ENCODE data around the gene GPS1. TPM values are rescaled to one million over a fixed set of nuclear protein-coding genes. Genes with fewer than 3 reads are reported as not detected.
A peak's percentile ranks its signal among the peaks of the same experiment; 100 is the strongest.

Gene GPS1
- total and polyA plus RNA-seq, 9 of the 15 experiments (the other 6 are each of a cell fraction or from before 2014, with no cell fraction given), result 3.1 to 167 (median 69.9) TPM

DNA sequence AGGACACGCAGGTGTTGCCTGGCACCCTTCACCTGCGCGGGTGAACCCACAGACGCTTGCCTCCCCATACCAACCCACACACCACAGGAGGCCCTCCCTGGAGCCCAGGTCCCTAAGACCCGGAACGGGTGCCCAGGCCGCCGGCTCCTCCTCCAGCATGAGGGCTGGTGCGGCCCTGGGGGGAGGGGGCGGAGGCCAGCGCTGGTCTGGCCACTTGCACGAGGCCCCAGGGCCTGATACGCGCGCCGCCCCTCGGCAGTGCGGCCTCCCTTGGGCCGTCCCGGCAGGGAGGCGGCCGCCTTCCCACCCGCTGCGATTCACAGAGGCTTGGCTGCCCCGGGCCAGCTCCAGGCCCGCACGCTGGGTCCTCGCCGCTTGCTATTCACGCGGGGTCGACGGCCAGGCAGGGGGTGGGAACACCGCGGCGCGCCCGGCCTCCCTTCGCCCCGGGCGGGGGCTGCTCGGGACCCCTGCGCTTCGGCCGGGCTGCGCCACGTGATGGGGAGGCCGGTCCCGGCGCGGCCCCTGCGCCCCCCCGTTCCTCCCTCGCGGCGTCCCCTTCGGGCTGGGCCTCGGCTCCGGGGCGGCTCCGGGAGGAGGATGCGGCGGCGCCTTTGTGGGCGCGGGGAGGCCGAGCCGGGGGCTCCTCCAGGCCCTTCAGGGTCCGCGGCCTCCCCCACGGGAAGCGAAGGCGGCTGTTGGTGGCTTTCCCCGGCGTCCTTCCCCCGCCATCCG lies 45.7 kb downstream of the GPS1 start (continued):
- TF ChIP-seq, protein P1, sequence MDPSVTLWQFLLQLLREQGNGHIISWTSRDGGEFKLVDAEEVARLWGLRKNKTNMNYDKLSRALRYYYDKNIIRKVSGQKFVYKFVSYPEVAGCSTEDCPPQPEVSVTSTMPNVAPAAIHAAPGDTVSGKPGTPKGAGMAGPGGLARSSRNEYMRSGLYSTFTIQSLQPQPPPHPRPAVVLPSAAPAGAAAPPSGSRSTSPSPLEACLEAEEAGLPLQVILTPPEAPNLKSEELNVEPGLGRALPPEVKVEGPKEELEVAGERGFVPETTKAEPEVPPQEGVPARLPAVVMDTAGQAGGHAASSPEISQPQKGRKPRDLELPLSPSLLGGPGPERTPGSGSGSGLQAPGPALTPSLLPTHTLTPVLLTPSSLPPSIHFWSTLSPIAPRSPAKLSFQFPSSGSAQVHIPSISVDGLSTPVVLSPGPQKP (CRISPR knock-in tag; IDR thresholded peaks at IDR 0.05), result no peak
- TF ChIP-seq SAP30 (IDR thresholded peaks at IDR 0.05; ENCODE audit: borderline replicate concordance, insufficient read depth, low read depth, low read length, poor library complexity, severe bottlenecking) (peak; percentile 63), E2F3 (CRISPR knock-in tag; IDR thresholded peaks at IDR 0.05) (no peak), ARID3B (CRISPR knock-in tag; IDR thresholded peaks at IDR 0.05; ENCODE audit: borderline replicate concordance) (no peak), SRF (CRISPR knock-in tag; IDR thresholded peaks at IDR 0.05) (peak in 1 of 2 experiments; percentile 40; a peak in 1 of 4 replicates), DNMT1 (IDR thresholded peaks at IDR 0.05) (no peak), MXI1 (IDR thresholded peaks at IDR 0.05; ENCODE audit: low read depth, low read length) (0 out of 2 replicates have a peak, but pooled peaks have one; percentile 16), FOXJ2 (tag; IDR thresholded peaks at IDR 0.05) (0 out of 2 replicates have a peak, but pooled peaks have one; percentile 21), MLLT1 (IDR thresholded peaks at IDR 0.05) (no peak), KDM4B (IDR thresholded peaks at IDR 0.05; ENCODE audit: borderline replicate concordance in 2 of 2, low read depth in 1 of 2) (0 out of 4 replicates have a peak, but pooled peaks of 1 of the 2 experiments have one; percentile 28), L3MBTL2 (IDR thresholded peaks at IDR 0.05) (peak; percentile 77), STAT5B (CRISPR knock-in tag; IDR thresholded peaks at IDR 0.05) (no peak), HNRNPL (IDR thresholded peaks at IDR 0.05; ENCODE audit: low read depth, low read length) (peak; percentile 93), ZBTB1 (CRISPR knock-in tag; IDR thresholded peaks at IDR 0.05; ENCODE audit: borderline replicate concordance, low read depth) (peak; percentile 20; the same call in 1 of the 2 replicates), ZNF584 (CRISPR knock-in tag; IDR thresholded peaks at IDR 0.05; ENCODE audit: low read depth) (no peak), RBM14 (IDR thresholded peaks at IDR 0.05; ENCODE audit: borderline replicate concordance, insufficient read depth, low read depth, low read length) (peak; percentile 94; the same call in 1 of the 2 replicates), SIN3A (IDR thresholded peaks at IDR 0.05; ENCODE audit: borderline replicate concordance in 2 of 2, control insufficient read depth in 1 of 2, low read depth in 2 of 2, low read length in 2 of 2) (peak in 1 of 2 experiments; percentile 44; a peak in 1 of 4 replicates), NRF1 (conservative IDR thresholded peaks at IDR 0.05 in 1 of 2, IDR thresholded peaks at IDR 0.05 in 1 of 2) (no peak; a peak in 1 of 4 replicates), ZNF444 (CRISPR knock-in tag; IDR thresholded peaks at IDR 0.05) (peak; percentile 75; the same call in 1 of the 2 replicates), MAFG (tag; conservative IDR thresholded peaks at IDR 0.05) (no peak), CBX5 (IDR thresholded peaks at IDR 0.05; ENCODE audit: borderline replicate concordance, low read depth) (no peak)

Data from K562 (cell line).